SK-N-SH (cell line): ENCODE data around the gene PARD3. TPM values are rescaled to one million over a fixed set of nuclear protein-coding genes. Genes with fewer than 3 reads are reported as not detected.

Experiments used
- CTCF ChIA-PET: fragments of 300-600, 350-600 bp; formaldehyde crosslinking; extraction: SDS; loops from one replicate; lab custom pipeline; 2021; lab: Yijun Ruan, JAX
- POLR2A ChIA-PET: fragments of 350-600 bp; sonication (Branson Sonifier 250); formaldehyde crosslinking; extraction: SDS; loops from one replicate; lab custom pipeline; 2020; ENCODE audit warnings: antibody characterized with exemption, inconsistent platforms; lab: Yijun Ruan, JAX
- DNase-seq: peaks from one replicate; pipeline ENCODE4 v3.0.0; 2012
- H2AFZ ChIP-seq: fragments of 200-600 bp; sonication (generic); 2 replicates; pipeline ENCODE4 v1.8.1; 2016; ENCODE audit warnings: antibody characterized with exemption, mild to moderate bottlenecking, low read depth
- H3F3A ChIP-seq: fragments of 200-600 bp; sonication (generic); replicated peaks from 2 replicates; pipeline ENCODE3; 2016; ENCODE audit warnings: antibody characterized with exemption, mild to moderate bottlenecking; ENCODE audit not compliant: insufficient read depth
- H3K27ac ChIP-seq, 2 experiments: fragments of 200-500 bp in 1 of 2; fragments of 200-600 bp in 1 of 2; sonication (Bioruptor generic) in 1 of 2; sonication (generic), shearing (Covaris generic) in 1 of 2; 2 replicates each; pipeline versions ENCODE4 v1.5.1 to v1.6.1; 2014 to 2016; ENCODE audit warnings: low read depth in 2 of 2, inconsistent platforms in 1 of 2, low read length in 1 of 2, mild to moderate bottlenecking in 1 of 2, mixed read lengths in 1 of 2
- H3K27me3 ChIP-seq: fragments of 200-600 bp; sonication (generic), shearing (Covaris generic); 2 replicates; pipeline ENCODE4 v1.6.1; 2016; ENCODE audit warnings: mixed run types; ENCODE audit not compliant: insufficient read depth
- H3K36me3 ChIP-seq, 2 experiments: fragments of 200-500 bp in 1 of 2; fragments of 200-600 bp in 1 of 2; sonication (Bioruptor generic) in 1 of 2; sonication (generic) in 1 of 2; replicated peaks in 1 of 2; 2 replicates each; pipeline versions ENCODE3 to v1.5.1; 2014 to 2016; ENCODE audit warnings: low read length in 1 of 2, mild to moderate bottlenecking in 1 of 2; ENCODE audit not compliant: insufficient read depth in 2 of 2, control insufficient read depth in 1 of 2
- H3K4me1 ChIP-seq, 2 experiments: fragments of 200-500 bp in 1 of 2; fragments of 200-600 bp in 1 of 2; sonication (Bioruptor generic) in 1 of 2; sonication (generic), shearing (Covaris generic) in 1 of 2; 2 replicates each; pipeline versions ENCODE4 v1.5.1 to v1.6.1; 2014 to 2016; ENCODE audit warnings: low read depth in 1 of 2, low read length in 1 of 2, mixed run types in 1 of 2; ENCODE audit not compliant: insufficient read depth in 2 of 2, control insufficient read depth in 1 of 2
- H3K4me2 ChIP-seq: fragments of 200-600 bp; sonication (generic), shearing (Covaris generic); 2 replicates; pipeline ENCODE4 v1.6.1; 2017; ENCODE audit warnings: mixed run types
- H3K4me3 ChIP-seq, 2 experiments: fragments of 200-500 bp in 1 of 2; fragments of 200-600 bp in 1 of 2; sonication (Bioruptor generic) in 1 of 2; sonication (generic), shearing (Covaris generic) in 1 of 2; 2 replicates each; pipeline versions ENCODE4 v1.5.1 to v1.8.1; 2014 to 2016; ENCODE audit warnings: low read depth in 2 of 2, inconsistent platforms in 1 of 2, low read length in 1 of 2, mild to moderate bottlenecking in 1 of 2, mixed read lengths in 1 of 2, moderate library complexity in 1 of 2
- H3K79me2 ChIP-seq: fragments of 200-600 bp; sonication (generic); 2 replicates; pipeline ENCODE4 v1.8.1; 2017; ENCODE audit warnings: mild to moderate bottlenecking; ENCODE audit not compliant: insufficient read depth
- H3K9ac ChIP-seq: fragments of 200-600 bp; sonication (generic); 2 replicates; pipeline ENCODE4 v1.6.1; 2017; ENCODE audit warnings: mixed run types
- H3K9me2 ChIP-seq: fragments of 200-600 bp; sonication (generic); 2 replicates; pipeline ENCODE4 v1.6.1; 2017; ENCODE audit warnings: mixed run types
- H3K9me3 ChIP-seq: fragments of 200-600 bp; sonication (generic); 2 replicates; pipeline ENCODE4 v1.6.1; 2017; ENCODE audit warnings: mixed run types, mild to moderate bottlenecking, moderate library complexity
- H4K20me1 ChIP-seq: fragments of 200-600 bp; sonication (generic); 2 replicates; pipeline ENCODE4 v1.6.1; 2017; ENCODE audit warnings: mild to moderate bottlenecking, mixed run types; ENCODE audit not compliant: insufficient read depth
- CHD2 ChIP-seq: fragments of 150-350 bp; IDR thresholded peaks from 2 replicates; pipeline ENCODE4 v1.6.1; 2018; ENCODE audit warnings: low read length; ENCODE audit not compliant: partially characterized antibody
- CTCF ChIP-seq: fragments of 200-600 bp; sonication (generic); IDR thresholded peaks from 2 replicates; pipeline ENCODE4 v1.6.1; 2017; ENCODE audit warnings: antibody characterized with exemption, mild to moderate bottlenecking, moderate library complexity
- EZH2phosphoT487 ChIP-seq: fragments of 200-600 bp; sonication (generic); IDR thresholded peaks from 2 replicates; pipeline ENCODE4 v1.6.1; 2017; ENCODE audit warnings: low read depth, mixed run types, mild to moderate bottlenecking, antibody characterized with exemption, moderate library complexity, borderline replicate concordance
- FOSL2 ChIP-seq: IDR thresholded peaks from 2 replicates; pipeline ENCODE4 v1.4.0; 2012; ENCODE audit warnings: low read depth, mild to moderate bottlenecking, moderate library complexity, borderline replicate concordance
- FOXJ3 ChIP-seq: sonication (generic); formaldehyde crosslinking; IDR thresholded peaks from 2 replicates; pipeline ENCODE4 v1.5.1; 2020; ENCODE audit warnings: mild to moderate bottlenecking, missing genetic modification reagents
- FOXM1 ChIP-seq: IDR thresholded peaks from 2 replicates; pipeline ENCODE4 v1.4.0; 2012; ENCODE audit warnings: low read depth, mild to moderate bottlenecking
- GABPA ChIP-seq: IDR thresholded peaks from 2 replicates; pipeline ENCODE4 v1.4.0; 2012; ENCODE audit warnings: low read depth, mild to moderate bottlenecking
- GATA2 ChIP-seq: sonication (generic); formaldehyde crosslinking; IDR thresholded peaks from 2 replicates; pipeline ENCODE4 v1.5.0; 2020; ENCODE audit warnings: mild to moderate bottlenecking, missing genetic modification reagents
- IRF3 ChIP-seq: fragments of 150-350 bp; IDR thresholded peaks from 2 replicates; pipeline ENCODE4 v1.6.1; 2016; ENCODE audit warnings: mild to moderate bottlenecking, low read depth, low read length
- JUND ChIP-seq: IDR thresholded peaks from 2 replicates; pipeline ENCODE4 v1.4.0; 2012
- MAX ChIP-seq: IDR thresholded peaks from 2 replicates; pipeline ENCODE4 v1.4.0; 2012; ENCODE audit warnings: low read depth
- MXI1 ChIP-seq: IDR thresholded peaks from 2 replicates; pipeline ENCODE4 v1.6.1; 2012; ENCODE audit warnings: mild to moderate bottlenecking, low read depth, low read length, improper control_type of control experiment
- NFIC ChIP-seq: IDR thresholded peaks from 2 replicates; pipeline ENCODE4 v1.4.0; 2012; ENCODE audit warnings: borderline replicate concordance
- PBX3 ChIP-seq: IDR thresholded peaks from 2 replicates; pipeline ENCODE4; 2012
- POLR2AphosphoS5 ChIP-seq: IDR thresholded peaks from 2 replicates; pipeline ENCODE4 v1.6.1; 2012; ENCODE audit warnings: low read depth, low read length
- RAD21 ChIP-seq: IDR thresholded peaks from 2 replicates; pipeline ENCODE4 v1.6.1; 2012; ENCODE audit warnings: mild to moderate bottlenecking, low read length
- SIN3A ChIP-seq: IDR thresholded peaks from 2 replicates; pipeline ENCODE4 v1.6.1; 2012; ENCODE audit warnings: low read depth, mild to moderate bottlenecking, low read length, moderate library complexity, borderline replicate concordance
- USF2 ChIP-seq: fragments of 150-350 bp; IDR thresholded peaks from 2 replicates; pipeline ENCODE4 v1.6.1; 2017; ENCODE audit warnings: antibody characterized with exemption, low read length, low read depth, borderline replicate concordance
- ZBTB33 ChIP-seq: IDR thresholded peaks from 2 replicates; pipeline ENCODE4 v1.4.0; 2012; ENCODE audit warnings: low read depth, borderline replicate concordance
- WGBS: methylation state at CpG from one replicate; pipeline ENCODE4 v1.1.6; 2017; ENCODE audit warnings: low lambda C conversion rate; 5-methylcytosine and 5-hydroxymethylcytosine counted together
- polyA plus RNA-seq, 3 experiments: library from polyadenylated mRNA; depleted of rRNA; stranded (reverse); fragments of >200 nt; gene quantifications; 2 replicates each; pipeline ENCODE4 v1.2.3, GENCODE V29; 2012

The PARD3 gene
- polyA plus RNA-seq, 1 of the 3 experiments (the other 2 are of a cell fraction), result 29.4 TPM

GRCh38 chr10:34679177-34679576 is 135.9 kb downstream of the PARD3 start:
- Histone ChIP-seq H3K9me3 (no peaks in the 10 kb centered on the region), H3K4me3 (no peak overlapping the region), H3K9me2 (no peaks in the 10 kb centered on the region), H3K36me3 (no peaks in the 10 kb centered on the region), H2AFZ (no peak overlapping the region)
- no peak for TF ChIP-seq NFIC
- no peak for TF ChIP-seq PBX3
- TF ChIP-seq CTCF, result no peak
- no peak for TF ChIP-seq IRF3
- TF ChIP-seq EZH2phosphoT487, result no peak
- no peak for TF ChIP-seq RAD21
- no peak for TF ChIP-seq GABPA
- no peak for TF ChIP-seq FOXJ3 (CRISPR knock-in tag)
- TF ChIP-seq FOSL2, result no peak
- TF ChIP-seq SIN3A, result no peak
- no peak for TF ChIP-seq FOXM1
- no peak for TF ChIP-seq MXI1
- TF ChIP-seq GATA2 (CRISPR knock-in tag), result no peak
- no peak for TF ChIP-seq CHD2
- TF ChIP-seq JUND, result no peak
- no peak for TF ChIP-seq POLR2AphosphoS5
- no peak for TF ChIP-seq MAX
- no peak for TF ChIP-seq ZBTB33
- TF ChIP-seq USF2, result no peak
- TF ChIP-seq, all 33 proteins: peak for 0
- Histone ChIP-seq H3K9ac (no peak overlapping the region), H3K4me2 (no peak overlapping the region), H3K27ac (no peak overlapping the region), H4K20me1 (peaks cover 6% of the 10 kb centered on the region; the same call in 1 of the 2 replicates), H3K4me1 (peaks cover 0 to 2% of the 10 kb centered on the region in 2 experiments; a peak in 1 of 4 replicates), H3K27me3 (no peaks in the 10 kb centered on the region), H3K79me2 (peaks cover 43% of the 10 kb centered on the region), H3F3A (no peaks in the 10 kb centered on the region)
- DNase-seq, result no peak
- ChIA-PET CTCF (no interaction called here), POLR2A (no interaction called here)
- 96% methylated on average over 8 of the region's 8 CpGs for WGBS
